ENCODE data around the gene A2ML1.
A peak's percentile ranks its signal among the peaks of the same experiment; 100 is the strongest.
"Not testable (repeated sequence)": the region's sequence is repeated elsewhere in the genome, so short reads cannot be mapped to it uniquely, and the experiment has no call there.

Gene A2ML1

GRCh38 chr12:8781381-8782127 lies 40.9 kb upstream of the A2ML1 start:
- H3K27ac ChIP-seq (ENCODE audit: poor library complexity, severe bottlenecking) = no peak overlapping the region
- no peak overlapping the region for H3K4me3 ChIP-seq (ENCODE audit: severe bottlenecking)
- H3K27me3 ChIP-seq (ENCODE audit: insufficient read depth, poor library complexity, severe bottlenecking) = no peaks in the 10 kb centered on the region
- no peaks in the 10 kb centered on the region for H3K4me1 ChIP-seq (ENCODE audit: insufficient read depth, poor library complexity, severe bottlenecking)
- H3K9me3 ChIP-seq (ENCODE audit: severe bottlenecking) = no peaks in the 10 kb centered on the region
- DNase-seq (ENCODE audit: low spot score) (no peak), ATAC-seq (ENCODE audit: low read depth) (no peak)
- H3K36me3 ChIP-seq (ENCODE audit: low read depth) = peaks cover 13% of the 10 kb centered on the region; the same call in 1 of the 2 replicates
- TF ChIP-seq, protein P1, sequence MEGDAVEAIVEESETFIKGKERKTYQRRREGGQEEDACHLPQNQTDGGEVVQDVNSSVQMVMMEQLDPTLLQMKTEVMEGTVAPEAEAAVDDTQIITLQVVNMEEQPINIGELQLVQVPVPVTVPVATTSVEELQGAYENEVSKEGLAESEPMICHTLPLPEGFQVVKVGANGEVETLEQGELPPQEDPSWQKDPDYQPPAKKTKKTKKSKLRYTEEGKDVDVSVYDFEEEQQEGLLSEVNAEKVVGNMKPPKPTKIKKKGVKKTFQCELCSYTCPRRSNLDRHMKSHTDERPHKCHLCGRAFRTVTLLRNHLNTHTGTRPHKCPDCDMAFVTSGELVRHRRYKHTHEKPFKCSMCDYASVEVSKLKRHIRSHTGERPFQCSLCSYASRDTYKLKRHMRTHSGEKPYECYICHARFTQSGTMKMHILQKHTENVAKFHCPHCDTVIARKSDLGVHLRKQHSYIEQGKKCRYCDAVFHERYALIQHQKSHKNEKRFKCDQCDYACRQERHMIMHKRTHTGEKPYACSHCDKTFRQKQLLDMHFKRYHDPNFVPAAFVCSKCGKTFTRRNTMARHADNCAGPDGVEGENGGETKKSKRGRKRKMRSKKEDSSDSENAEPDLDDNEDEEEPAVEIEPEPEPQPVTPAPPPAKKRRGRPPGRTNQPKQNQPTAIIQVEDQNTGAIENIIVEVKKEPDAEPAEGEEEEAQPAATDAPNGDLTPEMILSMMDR (IDR thresholded peaks at IDR 0.05; ENCODE audit: poor library complexity, severe bottlenecking) = no peak

- H3K27me3 ChIP-seq (ENCODE audit: insufficient read depth, poor library complexity, severe bottlenecking) = no peaks in the 10 kb centered on the region
- no peak for DNase-seq (ENCODE audit: low spot score)
- ATAC-seq (ENCODE audit: low read depth) = peak; percentile 31; the same call in 1 of the 3 replicates
Observed at GRCh38 chr12:8784290-8784888, 38.0 kb upstream of the A2ML1 start.

GRCh38 chr12:8785499-8785898 lies 36.9 kb upstream of the A2ML1 start:
- H3K27ac ChIP-seq (ENCODE audit: poor library complexity, severe bottlenecking) = no peak overlapping the region
- peaks cover 4% of the 10 kb centered on the region; the same call in 1 of the 2 replicates for H3K36me3 ChIP-seq (ENCODE audit: low read depth)
- H3K4me3 ChIP-seq (ENCODE audit: severe bottlenecking) = no peak overlapping the region
- TF ChIP-seq, protein P1 (IDR thresholded peaks at IDR 0.05; ENCODE audit: poor library complexity, severe bottlenecking) = no peak
- no peaks in the 10 kb centered on the region for H3K4me1 ChIP-seq (ENCODE audit: insufficient read depth, poor library complexity, severe bottlenecking)
- H3K27me3 ChIP-seq (ENCODE audit: insufficient read depth, poor library complexity, severe bottlenecking) = no peaks in the 10 kb centered on the region
- ATAC-seq (ENCODE audit: low read depth) (no peak), DNase-seq (ENCODE audit: low spot score) (no peak)
- no peaks in the 10 kb centered on the region for H3K9me3 ChIP-seq (ENCODE audit: severe bottlenecking)

More at GRCh38 chr12:8784290-8784888, 38.0 kb upstream of the A2ML1 start:
- H3K36me3 ChIP-seq (ENCODE audit: low read depth) = peaks cover 4% of the 10 kb centered on the region; the same call in 1 of the 2 replicates
- H3K4me3 ChIP-seq (ENCODE audit: severe bottlenecking) = no peak overlapping the region
- H3K27ac ChIP-seq (ENCODE audit: poor library complexity, severe bottlenecking) = no peak overlapping the region
- no peaks in the 10 kb centered on the region for H3K4me1 ChIP-seq (ENCODE audit: insufficient read depth, poor library complexity, severe bottlenecking)
- TF ChIP-seq, protein P1 (IDR thresholded peaks at IDR 0.05; ENCODE audit: poor library complexity, severe bottlenecking) = no peak
- H3K9me3 ChIP-seq (ENCODE audit: severe bottlenecking) = no peaks in the 10 kb centered on the region

GRCh38 chr12:8787206-8787605 lies 35.2 kb upstream of the A2ML1 start:
- H3K36me3 ChIP-seq (ENCODE audit: low read depth); H3K9me3 ChIP-seq (ENCODE audit: severe bottlenecking); H3K27me3 ChIP-seq (ENCODE audit: insufficient read depth, poor library complexity, severe bottlenecking); H3K4me1 ChIP-seq (ENCODE audit: insufficient read depth, poor library complexity, severe bottlenecking); DNase-seq (ENCODE audit: low spot score); H3K4me3 ChIP-seq (ENCODE audit: severe bottlenecking); H3K27ac ChIP-seq (ENCODE audit: poor library complexity, severe bottlenecking); ATAC-seq (ENCODE audit: low read depth): not testable (repeated sequence)

DNA sequence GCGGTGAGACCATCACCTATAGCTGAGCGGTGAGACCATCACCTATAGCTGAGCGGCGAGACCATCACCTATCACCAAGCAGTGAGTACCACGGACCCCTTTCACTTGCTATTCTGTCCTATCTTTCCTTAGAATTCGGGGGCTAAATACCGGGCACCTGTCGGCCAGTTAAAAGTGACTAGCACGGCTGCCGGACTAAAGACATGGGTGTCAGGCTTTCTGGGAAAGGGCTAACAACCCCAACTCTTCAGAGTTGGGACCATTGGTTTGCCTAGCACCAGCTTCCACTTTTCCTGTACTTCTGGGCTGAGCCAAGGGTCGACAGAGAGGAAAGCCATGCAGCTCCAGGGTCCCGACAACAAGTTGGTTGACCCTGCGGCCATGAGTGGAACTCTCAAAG lies 33.7 kb upstream of the A2ML1 start:
- not testable (repeated sequence) for H3K27me3 ChIP-seq (ENCODE audit: insufficient read depth, poor library complexity, severe bottlenecking); H3K36me3 ChIP-seq (ENCODE audit: low read depth); H3K4me3 ChIP-seq (ENCODE audit: severe bottlenecking); H3K27ac ChIP-seq (ENCODE audit: poor library complexity, severe bottlenecking); H3K4me1 ChIP-seq (ENCODE audit: insufficient read depth, poor library complexity, severe bottlenecking); H3K9me3 ChIP-seq (ENCODE audit: severe bottlenecking); DNase-seq (ENCODE audit: low spot score); ATAC-seq (ENCODE audit: low read depth)

- not testable (repeated sequence) for H3K9me3 ChIP-seq (ENCODE audit: severe bottlenecking); H3K27ac ChIP-seq (ENCODE audit: poor library complexity, severe bottlenecking); DNase-seq (ENCODE audit: low spot score); H3K4me3 ChIP-seq (ENCODE audit: severe bottlenecking); H3K27me3 ChIP-seq (ENCODE audit: insufficient read depth, poor library complexity, severe bottlenecking); ATAC-seq (ENCODE audit: low read depth); H3K4me1 ChIP-seq (ENCODE audit: insufficient read depth, poor library complexity, severe bottlenecking); H3K36me3 ChIP-seq (ENCODE audit: low read depth)
Observed at GRCh38 chr12:8789341-8790013, 32.9 kb upstream of the A2ML1 start.

DNA sequence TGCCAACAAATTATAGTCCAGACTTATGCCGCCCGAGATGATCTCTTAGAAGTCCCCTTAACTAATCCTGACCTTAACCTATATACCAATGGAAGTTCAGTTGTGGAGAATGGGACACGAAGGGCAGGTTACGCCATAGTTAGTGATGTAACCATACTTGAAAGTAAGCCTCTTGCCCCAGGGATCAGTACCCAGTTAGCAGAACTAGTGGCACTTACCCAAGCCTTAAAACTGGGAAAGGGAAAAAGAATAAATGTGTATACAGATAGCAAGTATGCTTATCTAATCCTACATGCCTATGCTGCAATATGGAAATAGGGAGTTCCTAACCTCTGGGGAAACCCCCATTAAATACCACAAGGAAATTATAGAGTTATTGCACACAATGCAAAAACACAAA lies 29.2 kb upstream of the A2ML1 start:
- H3K27me3 ChIP-seq (ENCODE audit: insufficient read depth, poor library complexity, severe bottlenecking); H3K9me3 ChIP-seq (ENCODE audit: severe bottlenecking); H3K36me3 ChIP-seq (ENCODE audit: low read depth); ATAC-seq (ENCODE audit: low read depth); H3K27ac ChIP-seq (ENCODE audit: poor library complexity, severe bottlenecking); DNase-seq (ENCODE audit: low spot score); H3K4me1 ChIP-seq (ENCODE audit: insufficient read depth, poor library complexity, severe bottlenecking); H3K4me3 ChIP-seq (ENCODE audit: severe bottlenecking): not testable (repeated sequence)

DNA sequence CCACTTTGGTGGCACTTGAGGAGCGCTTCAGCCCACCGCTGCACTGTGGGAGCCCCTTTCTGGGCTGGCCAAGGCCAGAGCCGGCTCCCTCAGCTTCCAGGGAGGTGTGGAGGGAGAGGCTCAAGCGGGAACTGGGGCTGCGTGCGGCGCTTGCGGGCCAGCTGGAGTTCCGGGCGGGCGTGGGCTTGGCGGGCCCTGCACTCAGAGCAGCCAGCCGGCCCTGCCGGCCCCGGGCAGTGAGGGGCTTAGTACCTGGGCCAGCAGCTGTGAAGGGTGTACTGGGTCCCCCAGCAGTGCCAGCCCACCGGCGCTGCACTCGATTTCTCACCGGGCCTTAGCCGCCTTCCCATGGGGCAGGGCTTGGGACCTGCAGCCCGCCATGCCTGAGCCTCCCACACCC lies 27.8 kb upstream of the A2ML1 start:
- not testable (repeated sequence) for H3K27ac ChIP-seq (ENCODE audit: poor library complexity, severe bottlenecking); ATAC-seq (ENCODE audit: low read depth); H3K4me3 ChIP-seq (ENCODE audit: severe bottlenecking); DNase-seq (ENCODE audit: low spot score); H3K36me3 ChIP-seq (ENCODE audit: low read depth); H3K9me3 ChIP-seq (ENCODE audit: severe bottlenecking); H3K27me3 ChIP-seq (ENCODE audit: insufficient read depth, poor library complexity, severe bottlenecking); H3K4me1 ChIP-seq (ENCODE audit: insufficient read depth, poor library complexity, severe bottlenecking)
